Endodermal cell (in vitro differentiated cells): Measurements from ENCODE around the gene FOXP4. TPM values are rescaled to one million over a fixed set of nuclear protein-coding genes. Genes with fewer than 3 reads are reported as not detected.

Experiments used
- DNase-seq: peaks from one replicate; pipeline ENCODE4 v3.0.0-alpha.2; 2017
- H3K27ac ChIP-seq: 2 replicates; pipeline ENCODE4 v1.5.1; 2013; ENCODE audit warnings: mild to moderate bottlenecking, low read depth, low read length, moderate library complexity
- H3K27me3 ChIP-seq: 2 replicates; pipeline ENCODE4 v1.6.1; 2013; ENCODE audit warnings: mild to moderate bottlenecking, low read length, moderate library complexity; ENCODE audit not compliant: insufficient read depth, control insufficient read depth, poor library complexity, severe bottlenecking
- H3K36me3 ChIP-seq: 2 replicates; pipeline ENCODE4 v1.7.0; 2013; ENCODE audit warnings: mild to moderate bottlenecking, low read length, moderate library complexity; ENCODE audit not compliant: control insufficient read depth, insufficient read depth
- H3K4me1 ChIP-seq: one replicate; pipeline ENCODE4 v1.7.0; 2013; ENCODE audit warnings: low read length; ENCODE audit not compliant: control insufficient read depth, insufficient read depth
- H3K4me3 ChIP-seq: 2 replicates; pipeline ENCODE4 v1.5.1; 2013; ENCODE audit warnings: mild to moderate bottlenecking, low read length, moderate library complexity
- H3K9ac ChIP-seq: 2 replicates; pipeline ENCODE4 v1.6.1; 2013; ENCODE audit warnings: mild to moderate bottlenecking, low read length, moderate library complexity; ENCODE audit not compliant: poor library complexity, severe bottlenecking; ENCODE audit errors: extremely low read depth
- H3K9me3 ChIP-seq: 2 replicates; pipeline ENCODE4 v1.6.1; 2013; ENCODE audit warnings: mild to moderate bottlenecking, low read length, moderate library complexity; ENCODE audit not compliant: control insufficient read depth
- H3K27ac Mint-ChIP-seq: 2 replicates; pipeline ENCODE4 v1.8.0; 2020; ENCODE audit warnings: mixed read lengths
- H3K27me3 Mint-ChIP-seq: 2 replicates; pipeline ENCODE4 v1.8.0; 2021; ENCODE audit warnings: mild to moderate bottlenecking, mixed read lengths; ENCODE audit not compliant: insufficient read depth
- H3K36me3 Mint-ChIP-seq: 2 replicates; pipeline ENCODE4 v1.8.0; 2020; ENCODE audit warnings: low read depth, mixed read lengths
- H3K4me1 Mint-ChIP-seq: 2 replicates; pipeline ENCODE4 v1.8.0; 2020; ENCODE audit warnings: mixed read lengths
- H3K4me3 Mint-ChIP-seq: 2 replicates; pipeline ENCODE4 v1.8.0; 2020; ENCODE audit warnings: mild to moderate bottlenecking, moderate library complexity, mixed read lengths
- H3K9me3 Mint-ChIP-seq: 2 replicates; pipeline ENCODE4 v1.8.0; 2020; ENCODE audit warnings: mild to moderate bottlenecking, mixed read lengths
- WGBS, 2 experiments: methylation state at CpG; one replicate each; pipeline versions ENCODE4 v1.1.5 to v1.1.7; 2013; ENCODE audit warnings: missing lambda C conversion rate in 2 of 2, mixed read lengths in 1 of 2; ENCODE audit not compliant: insufficient coverage in 1 of 2, insufficient read length in 1 of 2; 5-methylcytosine and 5-hydroxymethylcytosine counted together
- total RNA-seq, 2 donors: library from RNA; stranded (reverse); fragmentation: NEBNext Ultra II Directional in 1 of 2; extraction: Animal tissue kit (Norgen Biotek cat#: 25700) in 1 of 2; gene quantifications; 2 replicates in 1 of 2; 3 replicates in 1 of 2; pipeline ENCODE4 v1.2.1, GENCODE V29; 2021
- TF ChIP-seq, protein P1 (sequence below): fragments of 200-600 bp; sonication (generic); conservative IDR thresholded peaks from 2 replicates; pipeline ENCODE4 v1.5.0; 2021; ENCODE audit warnings: antibody characterized with exemption, mild to moderate bottlenecking

Gene FOXP4
- total RNA-seq, 2 donors from 2014 or later: 44.4 to 47.7 TPM

DNA sequence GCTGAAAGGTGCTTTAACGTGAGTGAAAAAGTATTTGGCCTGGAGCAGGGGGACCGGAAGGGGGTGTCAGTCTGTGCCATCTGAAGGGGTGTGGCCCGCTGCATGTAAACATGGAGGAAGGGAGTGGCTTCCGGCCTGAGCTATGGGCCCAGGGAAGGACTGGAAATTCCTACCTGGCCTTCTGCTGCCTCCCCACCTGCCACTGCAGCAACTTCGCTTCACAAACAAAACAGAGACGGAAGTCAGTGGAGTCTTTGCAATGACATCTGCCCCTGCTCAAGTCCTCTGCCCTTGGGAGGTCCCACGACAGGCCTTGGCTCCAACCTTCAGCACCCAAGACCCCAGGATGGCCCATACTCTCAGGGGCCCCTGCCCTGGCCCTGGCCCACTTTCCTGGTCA, 28.1 kb upstream of the FOXP4 start:
- Histone ChIP-seq H3K27ac (no peak overlapping the region), H3K4me1 (peaks cover 8% of the 10 kb centered on the region), H3K4me3 (no peak overlapping the region), H3K36me3 (no peaks in the 10 kb centered on the region), H3K9me3 (no peaks in the 10 kb centered on the region), H3K27me3 (peaks cover 10% of the 10 kb centered on the region), H3K9ac (no peak overlapping the region)
- H3K27ac Mint-ChIP-seq: no peak overlapping the region
- no peak overlapping the region for H3K4me3 Mint-ChIP-seq
- no peaks in the 10 kb centered on the region for H3K9me3 Mint-ChIP-seq
- peak; percentile 73 for DNase-seq
- TF ChIP-seq, protein P1, sequence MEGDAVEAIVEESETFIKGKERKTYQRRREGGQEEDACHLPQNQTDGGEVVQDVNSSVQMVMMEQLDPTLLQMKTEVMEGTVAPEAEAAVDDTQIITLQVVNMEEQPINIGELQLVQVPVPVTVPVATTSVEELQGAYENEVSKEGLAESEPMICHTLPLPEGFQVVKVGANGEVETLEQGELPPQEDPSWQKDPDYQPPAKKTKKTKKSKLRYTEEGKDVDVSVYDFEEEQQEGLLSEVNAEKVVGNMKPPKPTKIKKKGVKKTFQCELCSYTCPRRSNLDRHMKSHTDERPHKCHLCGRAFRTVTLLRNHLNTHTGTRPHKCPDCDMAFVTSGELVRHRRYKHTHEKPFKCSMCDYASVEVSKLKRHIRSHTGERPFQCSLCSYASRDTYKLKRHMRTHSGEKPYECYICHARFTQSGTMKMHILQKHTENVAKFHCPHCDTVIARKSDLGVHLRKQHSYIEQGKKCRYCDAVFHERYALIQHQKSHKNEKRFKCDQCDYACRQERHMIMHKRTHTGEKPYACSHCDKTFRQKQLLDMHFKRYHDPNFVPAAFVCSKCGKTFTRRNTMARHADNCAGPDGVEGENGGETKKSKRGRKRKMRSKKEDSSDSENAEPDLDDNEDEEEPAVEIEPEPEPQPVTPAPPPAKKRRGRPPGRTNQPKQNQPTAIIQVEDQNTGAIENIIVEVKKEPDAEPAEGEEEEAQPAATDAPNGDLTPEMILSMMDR: no peak
- H3K36me3 Mint-ChIP-seq: no peaks in the 10 kb centered on the region
- 80 to 85% methylated on average over 6 to 7 of the region's 7 CpGs for WGBS, 2 experiments
- peaks cover 49% of the 10 kb centered on the region for H3K27me3 Mint-ChIP-seq
- H3K4me1 Mint-ChIP-seq: peaks cover 44% of the 10 kb centered on the region

- peaks cover 8% of the 10 kb centered on the region for H3K4me1 ChIP-seq
- DNase-seq: no peak
- WGBS, 2 experiments: 71% methylated on average over 3 of the region's 3 CpGs; no CpG with 5 or more reads in 1 of the 2 experiments
- no peaks in the 10 kb centered on the region for H3K36me3 ChIP-seq
- TF ChIP-seq, protein P1: no peak
- no peaks in the 10 kb centered on the region for H3K9me3 Mint-ChIP-seq
- H3K9ac ChIP-seq: no peak overlapping the region
- H3K27ac Mint-ChIP-seq: peak overlapping the region; percentile 91
- H3K27ac ChIP-seq: no peak overlapping the region
- H3K27me3 Mint-ChIP-seq: peaks cover 54% of the 10 kb centered on the region
- H3K4me1 Mint-ChIP-seq: peaks cover 43% of the 10 kb centered on the region
- H3K4me3 Mint-ChIP-seq: peak overlapping the region; percentile 41
- peaks cover 10% of the 10 kb centered on the region for H3K27me3 ChIP-seq
- H3K4me3 ChIP-seq: no peak overlapping the region
- no peaks in the 10 kb centered on the region for H3K36me3 Mint-ChIP-seq
- H3K9me3 ChIP-seq: no peaks in the 10 kb centered on the region
Observed at GRCh38 chr6:41519305-41519744, 26.9 kb upstream of the FOXP4 start.

DNA sequence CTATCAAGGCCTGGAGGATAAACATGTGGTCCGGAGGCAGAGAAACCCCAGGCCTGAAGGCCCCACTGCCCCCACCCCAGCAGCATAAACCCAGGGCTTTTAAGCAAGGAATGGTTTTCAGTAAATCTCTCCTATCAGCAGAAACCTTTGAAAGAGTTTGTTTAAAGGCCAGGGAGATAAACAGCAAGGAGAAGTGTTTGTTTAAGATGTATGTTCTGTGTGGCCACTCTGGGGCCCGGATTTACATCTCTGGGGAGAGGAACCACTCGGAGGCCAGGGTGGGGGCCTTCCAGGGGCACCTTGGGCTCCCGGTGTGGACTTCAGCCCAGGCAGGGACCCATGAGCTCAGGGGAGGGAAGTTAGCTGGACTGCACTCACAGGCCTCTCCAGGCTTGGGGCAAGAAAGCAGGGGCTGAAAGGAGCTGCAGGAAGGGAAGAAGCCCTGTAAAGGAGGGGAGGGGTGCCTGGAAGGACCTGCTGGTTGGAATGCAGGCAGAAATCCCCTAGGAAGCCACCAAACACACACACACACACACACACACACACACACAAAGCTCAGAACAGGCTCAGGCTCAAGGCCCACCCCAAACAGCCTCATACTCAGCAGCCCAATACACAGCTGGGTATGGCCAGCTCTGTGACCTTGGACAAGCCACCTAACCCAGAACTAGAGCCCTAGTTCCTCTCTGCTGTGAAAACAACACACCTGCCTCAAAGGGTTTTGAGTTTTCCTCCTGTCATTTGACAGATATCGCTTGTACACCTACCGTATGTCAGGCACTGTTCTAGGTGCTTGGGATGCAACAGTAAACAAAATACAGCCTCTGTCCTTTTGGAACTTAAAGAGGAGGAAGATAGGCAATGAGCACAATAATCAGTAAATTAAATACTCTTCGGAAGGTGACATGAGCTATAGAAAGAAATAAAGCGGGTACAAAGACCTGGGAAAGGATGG, 26.2 kb upstream of the FOXP4 start:
- 65 to 78% methylated on average over 6 to 8 of the region's 8 CpGs for WGBS, 2 experiments
- peaks cover 49% of the 10 kb centered on the region for H3K4me1 Mint-ChIP-seq

More for the DNA sequence above, 26.2 kb upstream of the FOXP4 start:
- H3K9ac ChIP-seq: no peak overlapping the region
- TF ChIP-seq, protein P1: no peak
- peak overlapping the region; percentile 91 for H3K27ac Mint-ChIP-seq
- H3K4me3 Mint-ChIP-seq: peak overlapping the region; percentile 41
- no peak overlapping the region for H3K27ac ChIP-seq
- no peaks in the 10 kb centered on the region for H3K9me3 Mint-ChIP-seq
- no peaks in the 10 kb centered on the region for H3K36me3 ChIP-seq
- H3K9me3 ChIP-seq: no peaks in the 10 kb centered on the region
- H3K27me3 Mint-ChIP-seq: peaks cover 55% of the 10 kb centered on the region
- peaks cover 10% of the 10 kb centered on the region for H3K27me3 ChIP-seq
- H3K36me3 Mint-ChIP-seq: no peaks in the 10 kb centered on the region
- no peak overlapping the region for H3K4me3 ChIP-seq
- H3K4me1 ChIP-seq: peaks cover 12% of the 10 kb centered on the region
- peak; percentile 67 for DNase-seq
